Stimulated activated CD4-positive, alpha-beta T cell treated with anti-CD3 and anti-CD28 coated beads, TNF-alpha, amount 100 ng/mL, for 48 hours (primary cell): ENCODE data around the gene HFM1.

Experiments used
- DNase-seq, 3 donors: peaks; one replicate each; pipeline ENCODE4 v3.0.0-alpha.2; 2020; ENCODE audit warnings: low read depth in 3 of 3

HFM1 gene

GRCh38 chr1:91261655-91262054 lies 143.0 kb downstream of the HFM1 start:
- DNase-seq = no peak

GRCh38 chr1:91245435-91245834 lies 159.2 kb downstream of the HFM1 start:
- DNase-seq = no peak

GRCh38 chr1:91244737-91245136 lies 159.9 kb downstream of the HFM1 start:
- DNase-seq = no peak

GRCh38 chr1:91243171-91243570 lies 161.5 kb downstream of the HFM1 start:
- no peak for DNase-seq

GRCh38 chr1:91234181-91234580 lies 170.5 kb downstream of the HFM1 start:
- no peak for DNase-seq

GRCh38 chr1:91226741-91227140 lies 177.9 kb downstream of the HFM1 start:
- DNase-seq = no peak

GRCh38 chr1:91224878-91225277 lies 179.8 kb downstream of the HFM1 start:
- DNase-seq = no peak

- no peak for DNase-seq
Observed at GRCh38 chr1:91221017-91221416, 183.6 kb downstream of the HFM1 start.

- no peak for DNase-seq
Observed at GRCh38 chr1:91217911-91218310, 186.7 kb downstream of the HFM1 start.
